Stimulated activated CD4-positive, alpha-beta T cell treated with anti-CD3 and anti-CD28 coated beads, Interleukin-15, amount 100 ng/mL, for 48 hours (primary cell): ENCODE measurements around the gene SGO2.
"Not testable (repeated sequence)": the region's sequence is repeated elsewhere in the genome, so short reads cannot be mapped to it uniquely, and the experiment has no call there.

ENCODE experiments used
- DNase-seq, 2 donors: peaks; one replicate each; pipeline ENCODE4 v3.0.0-alpha.2; 2020; ENCODE audit warnings: low read depth in 2 of 2

The SGO2 gene

DNA sequence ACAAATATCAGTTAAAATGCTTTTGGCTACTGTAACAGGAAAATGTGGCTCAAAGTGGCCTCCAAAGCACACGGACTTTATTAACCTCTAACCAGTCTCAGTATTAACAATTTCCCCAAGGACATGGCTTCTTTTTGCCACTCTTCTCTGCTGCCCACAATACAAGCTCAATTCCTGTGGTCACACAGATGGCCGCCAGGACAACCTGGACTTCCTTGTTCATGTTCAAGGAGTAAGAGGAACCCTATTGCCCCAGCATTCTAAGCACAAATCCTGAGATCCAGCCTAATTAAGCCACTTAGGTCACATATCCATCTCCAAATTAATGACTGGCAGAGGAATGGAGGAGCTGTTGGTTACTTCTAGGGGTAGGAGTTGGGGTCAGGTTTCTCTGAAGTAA, 98.0 kb downstream of the SGO2 start:
- DNase-seq = no peak

GRCh38 chr2:200624658-200625057, 98.7 kb downstream of the SGO2 start:
- no peak for DNase-seq

DNA sequence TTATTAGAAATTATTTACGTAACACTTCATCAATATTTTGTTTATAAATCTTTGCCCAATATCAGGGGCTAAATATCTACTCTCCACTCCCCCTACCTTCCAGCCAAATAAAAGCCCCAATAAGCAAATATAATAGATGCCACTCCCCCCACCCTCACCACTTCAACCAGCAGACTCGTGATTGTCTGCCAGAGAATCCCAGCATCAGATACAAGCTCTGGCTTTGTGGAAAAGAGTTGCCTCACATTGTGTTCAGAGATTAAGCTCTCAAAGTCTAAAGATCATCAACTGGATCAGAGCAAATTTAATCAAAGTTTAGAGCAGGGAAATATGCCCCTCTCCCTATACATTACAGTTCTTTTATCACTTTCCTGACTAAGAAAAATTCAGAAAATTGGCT, 99.3 kb downstream of the SGO2 start:
- DNase-seq = no peak

DNA sequence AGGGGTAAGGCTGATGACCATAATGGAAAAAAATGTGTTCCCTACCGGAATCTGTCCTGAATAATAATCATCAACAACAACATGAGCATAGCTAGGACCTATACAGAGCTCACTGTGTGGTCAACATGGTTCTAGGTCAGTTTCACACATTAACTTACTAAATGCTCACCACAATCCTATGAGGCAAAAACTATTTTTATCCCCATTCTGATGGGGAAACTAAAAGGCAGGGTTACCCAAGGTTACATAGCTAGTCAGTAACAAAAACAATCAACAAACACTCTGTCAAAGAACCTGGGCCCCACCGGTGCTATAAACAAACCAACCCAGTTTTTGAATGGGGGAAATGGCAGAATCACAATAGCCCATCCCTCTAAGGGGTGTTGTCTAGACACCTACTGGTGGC, 100.0 kb downstream of the SGO2 start:
- DNase-seq = no peak

GRCh38 chr2:200627110-200627770, 101.2 kb downstream of the SGO2 start:
- no peak for DNase-seq

DNA sequence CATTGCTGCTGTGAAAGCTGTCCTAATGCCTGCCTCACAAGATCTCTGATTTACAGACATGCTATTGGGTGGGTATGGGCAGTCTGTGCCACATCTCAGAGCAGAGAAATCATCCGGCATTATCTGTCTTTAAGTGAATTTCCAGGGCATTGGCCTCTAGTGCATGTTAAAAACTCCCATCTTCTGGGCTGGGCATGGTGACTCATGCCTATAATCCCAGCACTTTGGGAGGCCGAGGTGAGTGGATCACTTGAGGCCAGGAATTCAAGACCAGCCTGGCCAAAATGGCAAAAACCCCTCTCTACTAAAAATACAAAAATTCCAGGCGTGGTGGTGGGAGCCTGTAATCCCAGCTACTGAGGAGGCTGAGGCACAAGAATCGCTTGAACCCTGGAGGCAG, 102.5 kb downstream of the SGO2 start:
- DNase-seq = not testable (repeated sequence)

GRCh38 chr2:200631287-200631686, 105.3 kb downstream of the SGO2 start:
- DNase-seq = no peak
